Fibroblast of lung (primary cell): ENCODE data around the gene TMX4.

Experiments used
- CTCF ChIP-seq, 2 donors: IDR thresholded peaks in 1 of 2; conservative IDR thresholded peaks in 1 of 2; 1 replicate in 1 of 2; 2 replicates in 1 of 2; pipeline ENCODE4 v1.5.1; 2011 to 2012; ENCODE audit warnings: low read length in 2 of 2, control low read depth in 1 of 2, inconsistent platforms in 1 of 2, low read depth in 1 of 2, mild to moderate bottlenecking in 1 of 2
- EZH2 ChIP-seq: IDR thresholded peaks from 2 replicates; pipeline ENCODE4 v1.5.1; 2012; ENCODE audit warnings: low read length, control low read depth, mild to moderate bottlenecking; ENCODE audit errors: missing control alignments

GRCh38 chr20:7984192-7984591 lies 35.4 kb downstream of the TMX4 start:
- TF ChIP-seq CTCF (conservative IDR thresholded peaks at IDR 0.05 in 1 of 2, IDR thresholded peaks at IDR 0.05 in 1 of 2; ENCODE audit: low read depth in 1 of 2, low read length in 2 of 2) (no peak), EZH2 (no peak)
